GM12878 (cell line): ENCODE results near the gene THOC7. TPM values are rescaled to one million over a fixed set of nuclear protein-coding genes. Genes with fewer than 3 reads are reported as not detected.

ENCODE experiments used
- ATAC-seq: fragments of 200-7000 bp; cut with Tn5 transposase; 3 replicates; pipeline ENCODE4 v1.9.1; 2020; ENCODE audit warnings: mild to moderate bottlenecking, moderate library complexity
- BruUV-seq: library from RNA; stranded (reverse); fragments of 400-500 nt; replicated peaks from 2 replicates; lab custom pipeline; 2021; lab: Mats Ljungman, UMichigan
- CTCF ChIA-PET: fragments of 300-600 bp; sonication (Branson Sonifier 250); formaldehyde crosslinking; extraction: SDS; loops from one replicate; lab custom pipeline; 2021; ENCODE audit warnings: inconsistent platforms; lab: Yijun Ruan, JAX
- POLR2A ChIA-PET: fragments of 350-600 bp; formaldehyde crosslinking; extraction: SDS; loops from one replicate; lab custom pipeline; 2021; ENCODE audit warnings: inconsistent platforms; lab: Charles Lee
- RAD21 ChIA-PET: fragments of 300-600 bp; sonication (Branson Sonifier 250); formaldehyde crosslinking; loops from one replicate; lab custom pipeline; 2023; ENCODE audit warnings: antibody characterized with exemption; ENCODE audit not compliant: unreplicated experiment; lab: Charles Lee
- SMC1A ChIA-PET: fragments of 300-600 bp; sonication (Branson Sonifier 250); formaldehyde crosslinking; loops from one replicate; lab custom pipeline; 2023; ENCODE audit not compliant: unreplicated experiment, uncharacterized antibody; lab: Charles Lee
- DNase-seq: peaks from one replicate; pipeline ENCODE4 v3.0.0-alpha.2; 2011; ENCODE audit warnings: low read depth, low spot score
- FAIRE-seq: peaks from 3 replicates; lab custom pipeline; 2011; peaks lifted over from hg19 to GRCh38; lab: Jason Lieb, UNC
- H2AFZ ChIP-seq: 2 replicates; pipeline ENCODE4 v1.6.0; 2011; ENCODE audit warnings: low read depth, low read length, control low read depth; ENCODE audit not compliant: control insufficient read depth
- H3K27ac ChIP-seq: 2 replicates; pipeline ENCODE4 v1.5.1; 2011; ENCODE audit warnings: control low read depth; ENCODE audit not compliant: control insufficient read depth, insufficient read depth
- H3K27me3 ChIP-seq, 2 experiments: replicated peaks in 1 of 2; 2 replicates each; pipeline versions ENCODE4 v1.6.0 to v1.6.1; 2011; ENCODE audit warnings: low read length in 1 of 2; ENCODE audit not compliant: control insufficient read depth in 2 of 2, insufficient read depth in 2 of 2
- H3K36me3 ChIP-seq, 2 experiments: 2 replicates each; pipeline ENCODE4 v1.5.1; 2011; ENCODE audit warnings: low read length in 1 of 2; ENCODE audit not compliant: control insufficient read depth in 2 of 2, insufficient read depth in 2 of 2
- H3K4me1 ChIP-seq: 2 replicates; pipeline ENCODE4 v1.6.1; 2011; ENCODE audit warnings: mild to moderate bottlenecking, low read length, moderate library complexity, mixed read lengths; ENCODE audit not compliant: control insufficient read depth, insufficient read depth
- H3K4me2 ChIP-seq: 2 replicates; pipeline ENCODE4 v1.6.0; 2011; ENCODE audit warnings: control low read depth; ENCODE audit not compliant: control insufficient read depth, insufficient read depth
- H3K4me3 ChIP-seq: fragments of 200-600 bp; sonication (generic); 2 replicates; pipeline ENCODE4 v1.5.1; 2016
- H3K79me2 ChIP-seq: 2 replicates; pipeline ENCODE4 v1.6.0; 2011; ENCODE audit warnings: low read length; ENCODE audit not compliant: control insufficient read depth, insufficient read depth
- H3K9ac ChIP-seq: 2 replicates; pipeline ENCODE4 v1.8.0; 2011; ENCODE audit warnings: low read length, control low read depth, mixed read lengths; ENCODE audit not compliant: control insufficient read depth, insufficient read depth
- H3K9me3 ChIP-seq: replicated peaks from 3 replicates; pipeline ENCODE4 v1.5.1; 2011; ENCODE audit warnings: mild to moderate bottlenecking, low read length; ENCODE audit not compliant: control insufficient read depth, insufficient read depth
- H4K20me1 ChIP-seq: 2 replicates; pipeline ENCODE4 v1.6.0; 2011; ENCODE audit not compliant: control insufficient read depth, insufficient read depth
- CBX5 ChIP-seq: sonication (generic); IDR thresholded peaks from 2 replicates; pipeline ENCODE4 v1.6.1; 2016; ENCODE audit warnings: low read depth, moderate library complexity, mild to moderate bottlenecking, inconsistent platforms
- CEBPB ChIP-seq, 2 experiments: fragments of 150-350 bp in 1 of 2; IDR thresholded peaks; 2 replicates each; pipeline ENCODE4 v1.6.1; 2012 to 2014; ENCODE audit warnings: low read depth in 2 of 2, low read length in 2 of 2, borderline replicate concordance in 1 of 2, inconsistent platforms in 1 of 2
- ESRRA ChIP-seq: IDR thresholded peaks from 2 replicates; pipeline ENCODE4 v1.6.1; 2012; ENCODE audit warnings: mild to moderate bottlenecking, low read length, improper control_type of control experiment
- FOS ChIP-seq: IDR thresholded peaks from 3 replicates; pipeline ENCODE4 v1.6.1; 2011; ENCODE audit warnings: borderline replicate concordance; ENCODE audit not compliant: insufficient read length; ENCODE audit errors: extremely low read depth
- IKZF1 ChIP-seq: fragments of 450-650 bp; conservative IDR thresholded peaks from 2 replicates; pipeline ENCODE4 v1.6.1; 2017; ENCODE audit warnings: antibody characterized with exemption, mild to moderate bottlenecking
- MEF2A ChIP-seq: IDR thresholded peaks from 2 replicates; pipeline ENCODE4 v1.6.1; 2011; ENCODE audit warnings: low read depth, mild to moderate bottlenecking, low read length, moderate library complexity; ENCODE audit not compliant: insufficient read depth
- MLLT1 ChIP-seq: fragments of 450-650 bp; IDR thresholded peaks from 2 replicates; pipeline ENCODE4 v1.6.1; 2016; ENCODE audit warnings: mild to moderate bottlenecking
- POU2F2 ChIP-seq: IDR thresholded peaks from 3 replicates; pipeline ENCODE4 v1.6.1; 2011; ENCODE audit warnings: low read depth, mild to moderate bottlenecking, low read length, borderline replicate concordance
- SMAD1 ChIP-seq: fragments of 450-650 bp; IDR thresholded peaks from 2 replicates; pipeline ENCODE4 v1.6.1; 2018; ENCODE audit warnings: mild to moderate bottlenecking, low read depth; ENCODE audit not compliant: partially characterized antibody
- SUPT20H ChIP-seq: IDR thresholded peaks from 2 replicates; pipeline ENCODE4 v1.6.1; 2011; ENCODE audit warnings: low read depth, mild to moderate bottlenecking, low read length, moderate library complexity, borderline replicate concordance; ENCODE audit not compliant: control insufficient read depth
- ZBED1 ChIP-seq: IDR thresholded peaks from 2 replicates; pipeline ENCODE4 v1.6.1; 2016; ENCODE audit warnings: borderline replicate concordance
- ZNF384 ChIP-seq: IDR thresholded peaks from 2 replicates; pipeline ENCODE4 v1.6.1; 2012; ENCODE audit warnings: low read depth, mild to moderate bottlenecking, low read length, improper control_type of control experiment, borderline replicate concordance
- ZNF622 ChIP-seq: fragments of 450-650 bp; IDR thresholded peaks from 2 replicates; pipeline ENCODE4 v1.6.1; 2017; ENCODE audit warnings: mild to moderate bottlenecking, inconsistent platforms
- ZNF687 ChIP-seq: fragments of 450-650 bp; IDR thresholded peaks from 2 replicates; pipeline ENCODE4 v1.6.1; 2017; ENCODE audit warnings: mild to moderate bottlenecking, moderate library complexity
- WGBS: methylation state at CpG from one replicate; pipeline ENCODE4 v1.1.6; 2016; ENCODE audit warnings: low lambda C conversion rate; ENCODE audit not compliant: insufficient replicate concordance, insufficient coverage; ENCODE audit errors: missing lambda C conversion rate; 5-methylcytosine and 5-hydroxymethylcytosine counted together
- in situ Hi-C: fragments of 300-500 bp; cut with MboI; formaldehyde crosslinking; loops from 9 replicates; pipeline ENCODE4 v1.14.3; 2018; ENCODE audit warnings: mixed read lengths
- intact Hi-C: fragments of 100-400 bp; cut with micrococcal nuclease; formaldehyde crosslinking; loops from one replicate; pipeline ENCODE4 v1.14.2; 2022; ENCODE audit not compliant: unreplicated experiment
- polyA plus RNA-seq, 11 experiments: library from polyadenylated mRNA; depleted of rRNA in 4 of 11; unstranded in 6 of 11; stranded (reverse) in 5 of 11; fragments of >200 nt; fragmentation: Nextera tagmentation in 4 of 11; fragmentation: Illumina TruSeq in 1 of 11; extraction: Ambion mirVana in 4 of 11; extraction: Trizol in 1 of 11; gene quantifications; 1 replicate in 1 of 11; 2 replicates in 10 of 11; pipeline versions ENCODE4 v1.2.1 to v1.2.3, GENCODE V29; 2011 to 2016; ENCODE audit warnings: inconsistent platforms in 2 of 11, missing spikeins in 2 of 11, low read depth in 1 of 11
- total RNA-seq, 4 experiments: library from RNA; depleted of rRNA in 3 of 4; stranded (reverse); fragments of >200 nt in 3 of 4; fragmentation: Illumina TruSeq in 1 of 4; extraction: Trizol in 1 of 4; gene quantifications; 2 replicates each; pipeline versions ENCODE4 v1.2.1 to v1.2.3, GENCODE V29; 2013 to 2021

THOC7 gene
- total and polyA plus RNA-seq, 10 of the 15 experiments (the other 5 are each of a cell fraction or from before 2014, with no cell fraction given) = 61.7 to 269 (median 138) TPM

- intact Hi-C loops (no loop called here), in situ Hi-C loops (no loop called here)
- H3K36me3 ChIP-seq = no peaks in the 10 kb centered on the region
- no peaks in the 10 kb centered on the region for H3K27me3 ChIP-seq
- no peak overlapping the region for H3K9ac ChIP-seq
- H3K9me3 ChIP-seq = no peaks in the 10 kb centered on the region
- CTCF ChIA-PET = interaction anchor here (0.8 to 1.3 kb wide), 2 partner anchors 24 to 110 kb away, joined by 3 read pairs; no protein-coding TSS in a partner anchor
- no peak overlapping the region for H3K27ac ChIP-seq
- 94% methylated on average over 3 of the region's 3 CpGs for WGBS
- ATAC-seq (peak; percentile 25; the same call in 2 of the 3 replicates), FAIRE-seq (no peak), DNase-seq (no peak)
- POLR2A ChIA-PET = interaction anchor here (0.5 to 1.1 kb wide), 2 partner anchors 9 to 587 kb away, joined by 3 read pairs; no protein-coding TSS in a partner anchor
- H3K4me3 ChIP-seq = no peak overlapping the region
- no peaks in the 10 kb centered on the region for H4K20me1 ChIP-seq
- peaks cover 14% of the 10 kb centered on the region for H3K79me2 ChIP-seq
- TF ChIP-seq MLLT1 (no peak), ESRRA (no peak), POU2F2 (no peak), CBX5 (no peak), ZBED1 (no peak), ZNF384 (no peak), MEF2A (no peak), FOS (no peak), IKZF1 (no peak), ZNF622 (no peak), ZNF687 (no peak), SUPT20H (no peak), CEBPB (IDR thresholded peaks at IDR 0.05; ENCODE audit: borderline replicate concordance in 1 of 2, low read depth in 2 of 2, low read length in 2 of 2) (no peak), SMAD1 (no peak)
- RAD21 ChIA-PET = no interaction called here
- H2AFZ ChIP-seq = no peak overlapping the region
- no peak overlapping the region for H3K4me2 ChIP-seq
- SMC1A ChIA-PET = interaction anchor here (0.6 kb wide), 1 partner anchor 249 kb away, joined by 3 read pairs; no protein-coding TSS in a partner anchor
- H3K4me1 ChIP-seq = peaks cover 3% of the 10 kb centered on the region; the same call in 1 of the 2 replicates
- BruUV-seq = no TSS peak
Observed at GRCh38 chr3:63851287-63851686, 12.3 kb downstream of the THOC7 start.
